Measurements from ENCODE around the gene GPRC5D.

GPRC5D gene

DNA sequence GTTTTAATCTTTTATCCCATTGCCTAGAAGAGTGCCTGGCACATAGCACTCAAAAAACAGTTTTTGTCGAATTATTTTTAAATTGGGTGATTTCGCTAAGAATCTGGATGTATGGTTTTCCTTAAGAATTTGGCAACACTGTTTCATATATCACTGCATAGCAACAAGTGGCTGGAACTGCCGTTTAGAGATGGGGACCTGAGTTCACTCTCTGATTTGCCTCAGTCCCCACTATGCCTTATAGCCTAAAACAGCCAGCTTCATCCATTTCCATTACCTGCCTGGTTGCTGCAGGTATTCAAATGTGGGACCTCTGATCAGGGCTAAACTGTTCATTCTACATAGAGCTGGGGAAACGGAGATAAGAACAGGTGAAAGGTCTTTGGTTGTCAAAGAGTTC, 46.3 kb upstream of the GPRC5D start:
- no peak for DNase-seq (ENCODE audit: low read depth)
- in situ Hi-C loops (cut with HindIII; ENCODE audit: low sequenced_read_pairs), result no loop called here
- no peak overlapping the region for H3K4me3 ChIP-seq (ENCODE audit: low read depth, low read length)
- TF ChIP-seq, protein P1, sequence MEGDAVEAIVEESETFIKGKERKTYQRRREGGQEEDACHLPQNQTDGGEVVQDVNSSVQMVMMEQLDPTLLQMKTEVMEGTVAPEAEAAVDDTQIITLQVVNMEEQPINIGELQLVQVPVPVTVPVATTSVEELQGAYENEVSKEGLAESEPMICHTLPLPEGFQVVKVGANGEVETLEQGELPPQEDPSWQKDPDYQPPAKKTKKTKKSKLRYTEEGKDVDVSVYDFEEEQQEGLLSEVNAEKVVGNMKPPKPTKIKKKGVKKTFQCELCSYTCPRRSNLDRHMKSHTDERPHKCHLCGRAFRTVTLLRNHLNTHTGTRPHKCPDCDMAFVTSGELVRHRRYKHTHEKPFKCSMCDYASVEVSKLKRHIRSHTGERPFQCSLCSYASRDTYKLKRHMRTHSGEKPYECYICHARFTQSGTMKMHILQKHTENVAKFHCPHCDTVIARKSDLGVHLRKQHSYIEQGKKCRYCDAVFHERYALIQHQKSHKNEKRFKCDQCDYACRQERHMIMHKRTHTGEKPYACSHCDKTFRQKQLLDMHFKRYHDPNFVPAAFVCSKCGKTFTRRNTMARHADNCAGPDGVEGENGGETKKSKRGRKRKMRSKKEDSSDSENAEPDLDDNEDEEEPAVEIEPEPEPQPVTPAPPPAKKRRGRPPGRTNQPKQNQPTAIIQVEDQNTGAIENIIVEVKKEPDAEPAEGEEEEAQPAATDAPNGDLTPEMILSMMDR (IDR thresholded peaks at IDR 0.05; ENCODE audit: low read depth, low read length, missing control alignments), result no peak

DNA sequence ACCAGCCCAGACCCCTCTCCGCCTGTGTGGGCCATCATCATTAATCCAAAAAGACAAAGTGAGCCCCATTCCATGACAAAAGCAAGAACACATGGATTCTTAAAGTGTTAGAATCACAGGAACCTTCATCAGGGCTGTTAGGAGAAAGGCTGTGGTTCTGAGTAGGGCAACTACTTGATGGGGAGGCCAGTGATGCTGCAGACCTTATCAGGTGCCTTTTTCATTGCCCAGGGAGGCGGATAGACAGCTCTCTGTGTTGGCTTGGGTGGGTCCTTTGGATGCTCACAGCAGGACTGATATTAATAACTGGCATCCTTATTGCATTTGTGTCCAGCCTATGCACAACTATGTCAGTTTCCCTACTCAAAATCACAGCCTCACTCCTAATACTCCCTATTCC, 45.8 kb upstream of the GPRC5D start:
- TF ChIP-seq, protein P1 (IDR thresholded peaks at IDR 0.05; ENCODE audit: low read depth, low read length, missing control alignments), result no peak
- in situ Hi-C loops (cut with HindIII; ENCODE audit: low sequenced_read_pairs), result no loop called here
- H3K4me3 ChIP-seq (ENCODE audit: low read depth, low read length), result no peak overlapping the region
- no peak for DNase-seq (ENCODE audit: low read depth)

DNA sequence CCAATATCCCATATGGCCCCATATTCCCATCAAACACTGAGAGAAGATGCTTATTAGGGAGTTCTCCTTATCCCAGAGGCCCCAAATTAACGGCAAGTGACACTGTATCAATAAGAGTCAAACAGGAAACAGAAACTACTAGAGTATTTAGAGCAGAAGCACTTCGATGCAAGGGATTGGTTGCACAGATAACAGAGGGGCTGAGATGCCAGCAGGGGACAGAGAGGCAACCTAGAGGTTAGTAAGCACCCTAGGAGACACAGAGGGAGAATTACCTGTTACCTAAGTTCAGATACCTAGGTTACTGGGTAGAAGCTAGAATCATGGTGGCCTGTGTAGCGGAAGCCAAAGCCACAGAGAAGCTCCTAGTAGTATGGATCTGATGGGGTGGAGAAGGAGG, 45.2 kb upstream of the GPRC5D start:
- in situ Hi-C loops (cut with HindIII; ENCODE audit: low sequenced_read_pairs), result no loop called here
- no peak overlapping the region for H3K4me3 ChIP-seq (ENCODE audit: low read depth, low read length)

DNA sequence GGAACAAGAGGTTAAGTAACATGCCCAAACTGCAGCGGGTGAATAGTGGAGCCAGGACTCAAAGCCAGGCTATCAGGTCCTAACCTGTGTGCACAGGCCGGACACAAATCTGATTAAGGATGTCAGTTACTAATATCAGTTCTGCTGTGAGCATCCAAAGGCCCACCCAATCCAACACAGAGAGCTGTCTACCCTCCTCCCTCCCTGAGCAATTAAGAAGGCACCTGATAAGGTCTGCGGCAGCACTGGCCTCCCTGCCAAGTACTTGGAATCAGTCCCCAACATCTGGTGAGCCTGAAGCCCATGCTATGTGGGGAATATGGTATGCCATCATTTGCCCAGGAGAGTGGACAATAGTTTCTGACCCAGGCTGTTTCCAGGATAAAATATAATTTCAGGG, 44.2 kb upstream of the GPRC5D start:
- no peak for DNase-seq (ENCODE audit: low read depth)
- in situ Hi-C loops (cut with HindIII; ENCODE audit: low sequenced_read_pairs), result no loop called here
- TF ChIP-seq, protein P1 (IDR thresholded peaks at IDR 0.05; ENCODE audit: low read depth, low read length, missing control alignments), result no peak
- H3K4me3 ChIP-seq (ENCODE audit: low read depth, low read length), result no peak overlapping the region

More for the DNA sequence above, 45.2 kb upstream of the GPRC5D start:
- no peak for DNase-seq (ENCODE audit: low read depth)
- TF ChIP-seq, protein P1 (IDR thresholded peaks at IDR 0.05; ENCODE audit: low read depth, low read length, missing control alignments), result no peak

DNA sequence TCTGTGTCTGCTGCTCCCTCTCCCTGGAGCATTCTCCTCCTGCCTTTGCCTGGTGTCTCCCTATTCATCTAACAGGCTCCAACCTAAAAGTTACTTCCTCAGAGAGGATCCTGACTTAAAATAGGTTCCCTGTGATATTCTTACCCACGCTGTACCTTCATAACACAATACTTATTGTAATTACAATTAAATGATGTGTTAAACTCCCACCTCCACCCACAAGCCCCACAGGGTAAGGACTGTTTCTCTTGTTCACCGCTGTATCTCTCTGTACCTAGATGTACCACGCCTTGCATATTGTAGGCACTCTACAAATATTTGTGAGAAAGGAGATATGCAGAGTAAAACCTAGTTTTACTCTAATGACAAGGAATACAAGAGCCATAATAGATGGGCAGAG, 43.1 kb upstream of the GPRC5D start:
- no peak overlapping the region for H3K4me3 ChIP-seq (ENCODE audit: low read depth, low read length)
- in situ Hi-C loops (cut with HindIII; ENCODE audit: low sequenced_read_pairs), result no loop called here
- TF ChIP-seq, protein P1 (IDR thresholded peaks at IDR 0.05; ENCODE audit: low read depth, low read length, missing control alignments), result no peak
- no peak for DNase-seq (ENCODE audit: low read depth)

DNA sequence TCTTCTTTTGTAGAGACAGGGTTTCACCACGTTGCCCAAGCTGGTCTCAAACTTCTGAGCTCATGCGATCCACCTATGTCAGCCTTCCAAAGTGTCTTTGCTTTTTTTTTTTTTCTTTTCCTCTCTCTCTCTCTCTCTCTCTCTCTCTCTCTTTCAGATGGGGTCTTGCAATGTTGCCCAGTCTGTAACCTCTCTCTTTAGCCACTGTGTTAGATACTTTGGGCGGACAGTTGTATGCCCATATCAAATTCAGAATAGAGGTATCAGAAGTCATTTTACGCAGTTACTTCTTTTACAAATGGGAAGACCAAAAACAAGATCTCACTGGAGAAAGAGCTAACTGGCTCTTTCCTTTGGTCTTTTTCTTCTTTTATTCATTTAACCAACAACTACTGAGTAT, 41.4 kb upstream of the GPRC5D start:
- no peak overlapping the region for H3K4me3 ChIP-seq (ENCODE audit: low read depth, low read length)
- TF ChIP-seq, protein P1 (IDR thresholded peaks at IDR 0.05; ENCODE audit: low read depth, low read length, missing control alignments), result no peak
- in situ Hi-C loops (cut with HindIII; ENCODE audit: low sequenced_read_pairs), result no loop called here

More for the DNA sequence above, 41.4 kb upstream of the GPRC5D start:
- no peak for DNase-seq (ENCODE audit: low read depth)
